HL-60/S4 treated with phorbol 12-myristate 13-acetate at 8.2 ng/mL for 4 days and 3 days (cell line): ENCODE data around the gene SDK1.

Experiments used
- in situ Hi-C: fragments of 300-500 bp; cut with MboI; formaldehyde crosslinking; loops from 2 replicates; pipeline ENCODE4 v1.15.0; 2022; ENCODE audit warnings: low sequenced_read_pairs

Gene SDK1

GRCh38 chr7:4179688-4180380 lies 878.8 kb downstream of the SDK1 start:
- in situ Hi-C loops, result no loop called here

DNA sequence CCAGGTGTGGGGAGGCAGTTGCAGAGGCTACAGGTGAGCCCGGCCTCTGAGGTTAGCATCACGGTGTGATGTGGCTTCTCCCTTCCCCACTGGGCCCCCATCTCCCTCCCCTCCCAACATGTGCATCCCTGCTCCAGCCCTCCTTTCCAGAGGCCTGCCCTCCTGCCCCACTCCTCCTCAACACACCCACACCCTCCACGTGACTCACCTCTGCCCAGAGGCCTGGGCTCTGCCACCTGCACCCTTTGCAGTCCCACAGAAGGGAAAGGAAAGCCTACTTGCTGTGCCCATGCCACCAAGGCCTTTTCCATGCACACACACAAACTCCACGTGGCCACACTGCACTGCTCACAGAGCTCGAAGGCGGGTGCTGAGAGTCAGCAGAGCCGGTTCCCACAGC lies 880.4 kb downstream of the SDK1 start:
- in situ Hi-C loops, result no loop called here

- in situ Hi-C loops, result no loop called here
Observed at GRCh38 chr7:4182605-4183300, 881.7 kb downstream of the SDK1 start.

DNA sequence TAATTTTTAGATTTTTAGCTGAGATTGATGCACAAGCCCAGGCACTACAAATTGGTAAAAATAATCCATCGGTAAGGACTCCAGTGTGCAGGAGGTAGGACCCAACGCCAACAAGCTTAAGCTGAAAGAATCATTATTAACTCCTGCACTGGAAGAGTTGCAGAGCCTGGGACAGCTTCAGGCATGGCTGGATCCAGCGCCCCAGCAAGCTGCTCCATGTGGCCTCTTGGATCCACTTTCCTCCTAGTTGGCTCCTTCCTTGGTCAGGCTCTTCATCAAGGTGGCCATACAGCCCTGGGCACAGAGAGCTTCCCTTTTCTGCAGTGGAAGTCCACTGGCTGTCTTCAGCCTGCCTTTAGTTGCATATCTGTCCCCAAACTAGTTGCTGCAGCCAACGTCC lies 883.6 kb downstream of the SDK1 start:
- in situ Hi-C loops, result no loop called here

- in situ Hi-C loops, result no loop called here
Observed at GRCh38 chr7:4185136-4185535, 884.1 kb downstream of the SDK1 start.

GRCh38 chr7:4185721-4186512 lies 884.9 kb downstream of the SDK1 start:
- in situ Hi-C loops, result no loop called here

GRCh38 chr7:4186513-4186780 lies 885.4 kb downstream of the SDK1 start:
- in situ Hi-C loops, result no loop called here

GRCh38 chr7:4188651-4189050 lies 887.6 kb downstream of the SDK1 start:
- in situ Hi-C loops, result no loop called here

GRCh38 chr7:4189131-4189570 lies 888.1 kb downstream of the SDK1 start:
- in situ Hi-C loops, result no loop called here

DNA sequence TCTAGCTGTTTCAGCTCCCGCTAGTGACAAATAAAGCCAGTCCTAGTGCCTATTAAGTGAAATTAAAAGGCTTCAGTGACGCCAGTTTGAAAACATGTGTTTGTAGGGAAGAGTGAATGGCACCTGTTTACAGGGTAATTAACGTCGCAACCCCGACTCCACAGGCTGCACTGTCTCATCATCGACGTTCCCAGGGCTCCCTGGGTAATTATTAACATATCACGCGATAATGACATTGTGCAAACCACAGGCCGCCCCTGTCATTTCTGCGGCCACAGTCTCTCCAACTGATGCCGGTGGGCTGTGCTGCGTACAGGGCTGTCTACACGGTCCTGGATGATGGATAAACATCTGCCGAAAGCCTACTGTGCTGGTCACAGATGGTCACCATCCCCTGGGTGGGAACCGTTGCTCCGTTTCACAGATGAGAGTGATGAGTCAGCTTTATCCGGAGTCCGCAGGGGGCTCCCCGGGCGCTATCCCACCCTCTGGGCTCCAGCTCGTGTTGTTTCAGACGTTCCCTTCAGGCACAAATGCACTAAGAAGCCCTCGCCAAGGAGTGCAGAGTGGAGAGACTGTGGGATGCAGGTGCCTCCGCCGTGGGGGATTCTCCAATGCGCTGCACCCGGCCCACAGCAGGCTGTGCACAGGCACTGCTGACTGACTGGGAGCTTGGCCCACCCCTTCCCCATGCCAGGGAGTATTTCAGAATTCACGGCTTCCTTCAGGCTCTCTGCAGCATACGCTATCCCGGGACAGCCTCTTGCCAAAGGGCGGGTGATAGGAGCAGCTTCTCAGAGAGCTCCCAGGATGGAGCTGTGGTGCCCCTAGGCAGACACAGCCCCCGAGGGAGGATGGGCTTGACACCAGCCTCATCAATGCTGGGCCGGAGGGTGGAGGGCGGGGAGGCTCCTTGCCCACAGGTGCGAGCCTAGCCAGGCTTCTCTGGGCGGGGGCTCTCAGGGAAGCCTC lies 889.2 kb downstream of the SDK1 start:
- in situ Hi-C loops, result no loop called here

GRCh38 chr7:4191046-4191445 lies 890.0 kb downstream of the SDK1 start:
- in situ Hi-C loops, result no loop called here

DNA sequence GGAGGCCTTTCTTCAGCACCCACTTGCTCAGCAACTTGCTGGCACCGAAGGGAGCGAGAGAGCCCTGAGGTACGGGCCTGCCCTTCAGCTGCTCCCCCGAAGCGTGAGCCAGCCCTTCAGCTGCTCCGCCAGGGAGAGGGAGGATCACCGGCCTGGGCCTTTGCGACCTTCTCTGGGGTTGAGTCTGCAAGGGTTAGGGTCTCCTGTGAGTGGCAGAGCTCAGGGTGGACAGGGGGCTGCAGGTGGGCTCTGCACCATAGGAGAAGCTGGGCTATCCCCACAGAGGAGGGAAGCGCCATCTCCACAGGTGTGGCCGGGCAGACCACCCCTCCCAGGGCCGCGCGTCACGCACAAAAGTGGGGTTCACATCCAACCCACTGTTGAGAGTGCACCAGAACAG lies 890.5 kb downstream of the SDK1 start:
- in situ Hi-C loops, result no loop called here

DNA sequence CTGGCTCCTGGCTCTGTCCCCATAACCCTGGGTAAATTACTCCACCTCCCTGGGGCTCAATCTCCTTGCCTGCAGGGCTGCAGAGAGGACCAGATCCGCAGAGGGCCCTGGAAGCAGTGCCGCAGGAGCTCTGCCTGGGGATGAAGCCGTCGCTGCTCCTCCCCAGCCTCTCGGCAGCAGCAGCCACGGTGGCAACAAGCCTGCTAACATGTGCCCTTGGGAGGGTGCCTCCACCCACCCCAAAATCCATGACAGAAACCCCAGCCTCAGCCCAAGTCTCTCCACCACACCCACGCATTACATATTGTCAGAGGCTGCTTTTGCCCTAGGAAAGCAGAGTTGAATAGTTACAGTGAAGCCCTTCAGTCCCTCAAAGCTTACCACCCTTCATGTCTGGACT lies 894.6 kb downstream of the SDK1 start:
- in situ Hi-C loops, result no loop called here

GRCh38 chr7:4196121-4196819 lies 895.2 kb downstream of the SDK1 start:
- in situ Hi-C loops, result no loop called here

- in situ Hi-C loops, result no loop called here
Observed at GRCh38 chr7:4198301-4198700, 897.2 kb downstream of the SDK1 start.

GRCh38 chr7:4200546-4201094 lies 899.6 kb downstream of the SDK1 start:
- in situ Hi-C loops, result no loop called here

- in situ Hi-C loops, result no loop called here
Observed at GRCh38 chr7:4201566-4201965, 900.5 kb downstream of the SDK1 start.

- in situ Hi-C loops, result no loop called here
Observed at GRCh38 chr7:4202154-4202736, 901.2 kb downstream of the SDK1 start.

- in situ Hi-C loops, result no loop called here
Observed at GRCh38 chr7:4202954-4203353, 901.9 kb downstream of the SDK1 start.
